Activated CD4-positive, alpha-beta T cell treated with anti-CD3 and anti-CD28 coated beads for 36 hours (primary cell): ENCODE data around the gene CLIC5. TPM values are rescaled to one million over a fixed set of nuclear protein-coding genes. Genes with fewer than 3 reads are reported as not detected.
A peak's percentile ranks its signal among the peaks of the same experiment; 100 is the strongest.

Source experiments
- ATAC-seq: fragments of 200-7000 bp; cut with Tn5 transposase; one replicate; pipeline ENCODE4 v1.10.0; 2021; ENCODE audit warnings: mild to moderate bottlenecking, moderate library complexity
- CTCF ChIA-PET: fragments of 350-600 bp; sonication (Branson Sonifier 250); formaldehyde crosslinking; loops from one replicate; lab custom pipeline; 2021; ENCODE audit warnings: antibody characterized with exemption; lab: Charles Lee
- POLR2A ChIA-PET: fragments of 350-600 bp; sonication (Branson Sonifier 250); formaldehyde crosslinking; loops from one replicate; lab custom pipeline; 2021; ENCODE audit warnings: antibody characterized with exemption, inconsistent platforms; lab: Charles Lee
- DNase-seq: peaks from one replicate; pipeline ENCODE4 v3.0.0-alpha.2; 2020
- H3K27ac Mint-ChIP-seq: one replicate; pipeline ENCODE4 v1.8.0; 2021; ENCODE audit warnings: mixed read lengths
- H3K27me3 Mint-ChIP-seq: one replicate; pipeline ENCODE4 v1.8.0; 2021; ENCODE audit warnings: mixed read lengths
- H3K36me3 Mint-ChIP-seq: one replicate; pipeline ENCODE4 v1.8.0; 2021; ENCODE audit warnings: low read depth, mixed read lengths
- H3K4me1 Mint-ChIP-seq: one replicate; pipeline ENCODE4 v1.8.0; 2021; ENCODE audit warnings: mixed read lengths
- H3K4me3 Mint-ChIP-seq: one replicate; pipeline ENCODE4 v1.8.0; 2021; ENCODE audit warnings: mild to moderate bottlenecking, moderate library complexity, mixed read lengths
- H3K9me3 Mint-ChIP-seq: one replicate; pipeline ENCODE4 v1.8.0; 2021; ENCODE audit warnings: low read depth, mixed read lengths
- intact Hi-C, 2 experiments: fragments of 100-400 bp; cut with DNase I in 1 of 2; cut with micrococcal nuclease in 1 of 2; formaldehyde crosslinking; loops; one replicate each; pipeline versions ENCODE4 v1.14.2 to v1.15.1; 2022 to 2024; cut with DNase I, micrococcal nuclease
- total RNA-seq, 2 experiments: library from RNA; stranded (reverse); gene quantifications; one replicate each; pipeline ENCODE4 v1.2.3, GENCODE V29; 2021

Gene CLIC5
- total RNA-seq, 2 experiments from 2014 or later: 2.2 to 3.7 TPM

DNA sequence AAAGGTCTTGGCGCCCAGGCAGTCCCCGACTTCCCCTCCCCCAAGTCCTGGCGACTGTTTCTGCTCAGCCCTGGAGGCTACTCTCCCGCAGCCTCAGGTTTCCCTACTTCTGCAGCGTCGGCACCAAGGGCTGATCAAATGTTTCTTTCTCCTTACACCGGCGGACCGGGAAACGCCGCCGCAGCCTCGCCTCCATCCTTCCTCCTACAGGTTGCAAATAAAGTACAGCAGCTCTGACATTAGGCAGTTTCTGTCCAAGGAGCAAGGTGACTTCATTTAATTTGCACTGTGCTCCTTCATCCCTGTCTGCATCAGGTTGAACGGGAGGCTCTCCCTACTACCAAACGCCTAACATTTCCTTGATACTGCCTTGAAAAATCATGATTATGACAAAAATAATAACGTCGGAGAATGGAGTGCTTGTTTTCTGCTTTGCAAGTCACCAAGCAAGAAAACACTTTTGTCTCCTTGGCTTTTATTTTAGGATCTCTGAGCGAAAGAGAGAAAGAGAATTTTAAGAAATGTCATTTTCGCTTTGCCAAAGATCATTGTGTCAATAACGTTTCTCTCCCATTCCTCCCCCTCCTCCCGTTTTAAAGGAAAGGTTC, 1.0 kb downstream of the CLIC5 start:
- ChIA-PET POLR2A (interaction anchor here (1.6 kb wide), 1 partner anchor 91 kb away, joined by 6 read pairs; no protein-coding TSS in a partner anchor), CTCF (interaction anchor here (0.7 to 1.1 kb wide), 2 partner anchors 12 to 378 kb away, joined by 3 read pairs; no protein-coding TSS in a partner anchor)
- peak overlapping the region; percentile 72 for H3K27ac Mint-ChIP-seq
- H3K27me3 Mint-ChIP-seq: peaks cover 14% of the 10 kb centered on the region
- H3K36me3 Mint-ChIP-seq: no peaks in the 10 kb centered on the region
- H3K4me3 Mint-ChIP-seq: peak overlapping the region; percentile 65
- peak; percentile 45 for DNase-seq
- H3K9me3 Mint-ChIP-seq: no peaks in the 10 kb centered on the region
- ATAC-seq: no peak
- peaks cover 54% of the 10 kb centered on the region for H3K4me1 Mint-ChIP-seq
- intact Hi-C loops: loop anchor here (5.0 to 10.0 kb wide), 4 partner anchors 92 to 1080 kb away; no protein-coding TSS in a partner anchor

DNA sequence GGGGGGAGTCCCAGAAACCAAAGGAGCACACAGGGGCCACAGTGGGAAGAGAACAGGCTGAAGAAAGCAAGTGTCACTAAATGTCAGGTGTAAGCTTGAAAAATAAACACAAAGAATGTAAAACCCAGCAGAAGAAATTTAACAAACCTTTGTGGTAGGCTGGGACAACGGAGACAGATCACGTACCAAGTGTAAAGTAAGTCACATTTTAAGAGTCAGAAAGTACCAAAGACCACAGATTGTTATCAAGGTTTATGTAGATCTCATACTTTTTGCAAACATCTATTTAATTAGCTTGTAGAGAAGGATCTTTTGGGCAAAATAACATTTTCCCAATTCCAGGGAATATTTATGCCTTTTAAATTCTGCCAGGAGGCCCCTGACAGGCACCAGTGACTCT, 1.6 kb downstream of the CLIC5 start:
- peaks cover 14% of the 10 kb centered on the region for H3K27me3 Mint-ChIP-seq
- peak overlapping the region; percentile 65 for H3K4me3 Mint-ChIP-seq
- DNase-seq: no peak
- H3K9me3 Mint-ChIP-seq: no peaks in the 10 kb centered on the region
- peak; percentile 11 for ATAC-seq
- intact Hi-C loops: loop anchor here (5.0 to 10.0 kb wide), 4 partner anchors 92 to 1079 kb away; no protein-coding TSS in a partner anchor
- ChIA-PET POLR2A (interaction anchor here (1.6 kb wide), 1 partner anchor 91 kb away, joined by 6 read pairs; no protein-coding TSS in a partner anchor), CTCF (interaction anchor here (0.7 to 1.1 kb wide), 4 partner anchors 12 to 1187 kb away, joined by 3 to 4 read pairs (median 3); no protein-coding TSS in a partner anchor)
- H3K36me3 Mint-ChIP-seq: no peaks in the 10 kb centered on the region
- peaks cover 54% of the 10 kb centered on the region for H3K4me1 Mint-ChIP-seq
- no peak overlapping the region for H3K27ac Mint-ChIP-seq

DNA sequence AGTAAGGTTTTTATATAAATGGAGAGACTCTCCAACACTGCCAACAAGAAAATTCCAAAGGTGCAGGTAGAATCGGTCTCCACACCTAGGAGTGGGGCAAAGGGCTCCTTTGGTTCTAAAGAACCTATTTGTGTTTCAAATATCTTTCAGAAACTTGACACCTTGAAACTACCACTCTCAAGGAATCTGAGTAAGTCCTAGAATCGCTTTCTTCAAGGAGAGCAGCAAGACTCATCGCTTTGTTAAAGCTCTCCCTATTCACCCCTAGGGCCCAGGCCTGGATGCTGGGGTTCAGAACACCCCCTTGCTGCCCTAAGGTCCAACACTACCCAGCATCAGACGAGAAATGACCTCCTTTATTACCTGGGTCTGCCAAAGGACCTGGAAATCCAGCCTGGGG, 2.0 kb downstream of the CLIC5 start:
- H3K27me3 Mint-ChIP-seq: peaks cover 14% of the 10 kb centered on the region

DNA sequence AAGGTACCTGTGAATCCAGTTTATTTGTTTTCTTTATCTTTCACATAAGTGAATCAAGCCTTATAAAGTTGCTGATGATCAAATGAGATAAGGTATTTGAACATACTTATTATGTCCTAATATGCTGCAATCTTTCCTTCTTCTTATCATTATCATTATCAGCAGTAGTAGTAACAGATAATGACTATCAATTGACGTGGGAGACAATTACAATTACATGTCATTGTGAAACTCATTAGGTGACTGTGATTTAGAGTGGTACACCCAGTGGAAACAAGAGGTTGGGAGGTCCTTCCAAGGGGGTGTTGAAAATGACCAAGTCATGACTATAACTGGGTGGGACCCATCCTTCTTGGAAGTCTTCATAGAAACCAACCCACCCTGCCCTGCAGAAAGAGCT, 2.8 kb downstream of the CLIC5 start:
- H3K9me3 Mint-ChIP-seq: no peaks in the 10 kb centered on the region
- POLR2A ChIA-PET: interaction anchor here (0.6 to 1.6 kb wide), 2 partner anchors 89 to 532 kb away, joined by 4 to 6 read pairs; no protein-coding TSS in a partner anchor
- peaks cover 54% of the 10 kb centered on the region for H3K4me1 Mint-ChIP-seq
- no peaks in the 10 kb centered on the region for H3K36me3 Mint-ChIP-seq
- DNase-seq (no peak), ATAC-seq (no peak)
- H3K27me3 Mint-ChIP-seq: peaks cover 11% of the 10 kb centered on the region
- no peak overlapping the region for H3K27ac Mint-ChIP-seq
- no peak overlapping the region for H3K4me3 Mint-ChIP-seq
- CTCF ChIA-PET: interaction anchor here (1.0 to 1.5 kb wide), 2 partner anchors 14 to 117 kb away, joined by 3 to 5 read pairs; partner anchors contain the start of gene ENPP4
- intact Hi-C loops: loop anchor here (1.0 to 10.0 kb wide), 5 partner anchors 91 to 1078 kb away; no protein-coding TSS in a partner anchor

More for the DNA sequence above, 2.0 kb downstream of the CLIC5 start:
- Mint-ChIP-seq H3K4me1 (peaks cover 54% of the 10 kb centered on the region), H3K36me3 (no peaks in the 10 kb centered on the region), H3K9me3 (no peaks in the 10 kb centered on the region), H3K4me3 (peak overlapping the region; percentile 65), H3K27ac (no peak overlapping the region)
- ATAC-seq (no peak), DNase-seq (peak; percentile 10)
- POLR2A ChIA-PET: interaction anchor here (1.6 kb wide), 1 partner anchor 90 kb away, joined by 6 read pairs; no protein-coding TSS in a partner anchor
- CTCF ChIA-PET: interaction anchor here (0.7 to 1.0 kb wide), 3 partner anchors 83 to 1187 kb away, joined by 3 to 5 read pairs (median 4); partner anchors contain the start of gene ENPP4
- intact Hi-C loops: loop anchor here (1.0 to 10.0 kb wide), 5 partner anchors 91 to 1079 kb away; no protein-coding TSS in a partner anchor

DNA sequence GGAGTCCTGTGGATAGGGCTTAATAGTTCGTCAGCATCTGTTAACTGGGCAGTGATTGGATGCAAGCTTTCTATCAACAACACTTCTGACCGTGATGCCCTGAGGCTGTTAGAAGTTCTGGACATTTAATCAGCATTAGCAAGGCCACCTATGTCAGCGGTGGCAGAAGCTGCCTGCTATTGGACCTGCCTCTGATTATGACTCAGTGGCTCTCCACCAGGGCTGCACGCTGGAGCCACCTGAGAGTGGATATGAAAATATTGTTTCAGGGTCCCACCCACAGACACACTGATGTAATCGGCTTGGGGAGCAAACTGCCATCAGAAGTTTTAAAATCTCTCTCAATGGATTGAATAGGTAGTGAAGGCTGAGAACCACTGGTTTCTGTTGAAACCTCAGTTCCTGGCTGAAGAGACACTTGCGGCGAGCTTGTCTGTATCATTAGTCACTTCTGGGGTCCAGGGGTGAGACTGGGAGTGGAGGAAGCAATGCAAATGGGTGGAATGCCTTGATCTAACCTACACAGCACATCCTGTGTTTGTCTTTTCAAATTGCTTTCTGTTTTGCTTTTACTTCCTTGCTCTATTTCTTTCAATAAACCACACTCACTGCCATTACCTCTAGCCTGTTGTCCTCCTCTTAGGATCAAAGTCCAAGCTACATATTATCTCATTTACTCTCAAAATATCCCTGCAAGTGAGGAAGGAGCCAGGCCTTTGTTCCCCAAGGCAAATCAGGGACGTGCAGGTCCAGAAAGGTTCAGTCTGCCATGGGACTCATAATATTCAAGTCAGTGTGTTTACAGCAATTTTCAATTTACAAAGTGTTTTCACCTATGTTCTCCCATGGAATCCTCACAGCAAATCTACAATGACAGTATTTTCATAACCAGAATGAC, 4.2 kb downstream of the CLIC5 start:
- H3K4me3 Mint-ChIP-seq: peak overlapping the region; percentile 39
- H3K4me1 Mint-ChIP-seq: peaks cover 51% of the 10 kb centered on the region
- H3K27me3 Mint-ChIP-seq: peaks cover 1% of the 10 kb centered on the region
- peak overlapping the region; percentile 58 for H3K27ac Mint-ChIP-seq
- DNase-seq (peak; percentile 74), ATAC-seq (peak; percentile 86)
- CTCF ChIA-PET: interaction anchor here (0.7 to 1.5 kb wide), 5 partner anchors 11 to 297 kb away, joined by 3 to 4 read pairs (median 3); no protein-coding TSS in a partner anchor
- no peaks in the 10 kb centered on the region for H3K9me3 Mint-ChIP-seq
- POLR2A ChIA-PET: interaction anchor here (0.7 kb wide), 1 partner anchor 119 kb away, joined by 3 read pairs; no protein-coding TSS in a partner anchor
- intact Hi-C loops: loop anchor here (1.0 to 10.0 kb wide), 5 partner anchors 87 to 1077 kb away; no protein-coding TSS in a partner anchor
- H3K36me3 Mint-ChIP-seq: no peaks in the 10 kb centered on the region

DNA sequence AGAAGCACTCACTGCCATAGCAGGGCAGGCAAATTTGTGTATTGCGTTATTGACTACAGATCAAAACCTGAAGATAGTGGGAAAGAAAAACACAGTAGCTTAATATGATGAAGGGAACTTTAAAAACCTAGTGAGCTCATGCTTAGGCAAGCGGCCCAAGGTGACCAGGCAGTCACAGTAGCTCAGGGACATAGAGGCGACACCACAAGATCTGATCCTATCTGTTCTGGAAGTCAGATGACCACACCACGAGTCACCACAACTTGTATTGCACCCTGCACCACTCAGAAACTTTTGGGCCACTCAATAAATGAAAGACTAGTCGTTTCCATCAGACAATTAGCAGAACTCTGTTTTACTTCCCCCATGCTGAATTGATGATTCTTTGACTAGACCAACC, 4.9 kb downstream of the CLIC5 start:
- Mint-ChIP-seq H3K4me3 (peak overlapping the region; percentile 39), H3K27ac (peak overlapping the region; percentile 18), H3K36me3 (no peaks in the 10 kb centered on the region), H3K4me1 (peaks cover 49% of the 10 kb centered on the region), H3K27me3 (no peaks in the 10 kb centered on the region), H3K9me3 (no peaks in the 10 kb centered on the region)
- intact Hi-C loops: loop anchor here (1.0 to 10.0 kb wide), 5 partner anchors 86 to 1076 kb away; no protein-coding TSS in a partner anchor
- DNase-seq (peak; percentile 47), ATAC-seq (peak; percentile 13)
- ChIA-PET CTCF (interaction anchor here (0.7 to 1.1 kb wide), 5 partner anchors 9 to 296 kb away, joined by 3 to 4 read pairs (median 3); no protein-coding TSS in a partner anchor), POLR2A (no interaction called here)

DNA sequence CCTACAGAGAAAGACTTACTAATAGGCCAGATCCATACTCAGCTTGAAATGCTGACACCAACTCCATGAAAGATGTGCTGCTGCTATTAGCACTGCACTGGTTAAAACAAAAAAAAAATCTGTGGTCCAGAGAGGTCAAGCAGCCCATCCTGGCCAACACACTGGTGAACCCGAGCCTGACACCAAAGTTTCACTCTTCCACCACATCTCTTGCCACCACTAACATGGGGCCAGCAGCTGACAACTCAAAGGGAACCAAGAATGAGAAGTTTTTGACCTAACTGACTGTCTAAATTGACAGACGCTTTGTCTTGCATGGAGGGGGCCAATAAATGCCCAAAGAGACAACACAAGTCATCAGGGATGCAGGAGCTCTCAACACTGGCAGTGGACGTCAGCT, 5.4 kb downstream of the CLIC5 start:
- H3K36me3 Mint-ChIP-seq: no peaks in the 10 kb centered on the region
- H3K27ac Mint-ChIP-seq: no peak overlapping the region
- ChIA-PET POLR2A (no interaction called here), CTCF (interaction anchor here (0.7 to 1.1 kb wide), 4 partner anchors 9 to 80 kb away, joined by 3 to 4 read pairs (median 4); no protein-coding TSS in a partner anchor)
- DNase-seq: no peak
- ATAC-seq: no peak
- H3K4me3 Mint-ChIP-seq: no peak overlapping the region
- intact Hi-C loops: loop anchor here (5.0 to 10.0 kb wide), 4 partner anchors 88 to 1075 kb away; no protein-coding TSS in a partner anchor
- peaks cover 49% of the 10 kb centered on the region for H3K4me1 Mint-ChIP-seq
- no peaks in the 10 kb centered on the region for H3K9me3 Mint-ChIP-seq
- H3K27me3 Mint-ChIP-seq: no peaks in the 10 kb centered on the region

DNA sequence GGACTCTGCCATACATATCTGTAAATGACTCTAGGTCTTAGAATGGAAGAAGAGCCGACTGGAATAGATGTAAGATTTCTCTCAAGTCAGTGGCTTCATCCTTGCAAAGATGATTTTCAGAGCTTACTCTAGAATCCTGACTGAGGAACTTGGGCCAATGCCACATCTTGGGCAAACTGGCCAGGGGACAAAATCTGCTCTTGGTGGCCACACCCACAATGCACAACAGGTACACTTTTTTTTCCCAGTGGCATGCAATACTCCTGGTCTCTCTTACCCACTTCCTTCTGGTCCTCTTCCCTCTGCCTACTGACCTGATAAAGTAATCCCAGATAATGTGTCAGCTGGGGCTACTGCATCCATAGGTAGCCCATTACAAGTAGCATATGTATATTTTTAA, 13.4 kb downstream of the CLIC5 start:
- no peak overlapping the region for H3K4me3 Mint-ChIP-seq
- ChIA-PET POLR2A (no interaction called here), CTCF (interaction anchor here (1.4 kb wide), 1 partner anchor 8 kb away, joined by 4 read pairs; no protein-coding TSS in a partner anchor)
- H3K36me3 Mint-ChIP-seq: no peaks in the 10 kb centered on the region
- DNase-seq: no peak
- no peaks in the 10 kb centered on the region for H3K9me3 Mint-ChIP-seq
- H3K4me1 Mint-ChIP-seq: no peaks in the 10 kb centered on the region
- H3K27me3 Mint-ChIP-seq: no peaks in the 10 kb centered on the region
- no peak overlapping the region for H3K27ac Mint-ChIP-seq
- ATAC-seq: no peak
- intact Hi-C loops: no loop called here

DNA sequence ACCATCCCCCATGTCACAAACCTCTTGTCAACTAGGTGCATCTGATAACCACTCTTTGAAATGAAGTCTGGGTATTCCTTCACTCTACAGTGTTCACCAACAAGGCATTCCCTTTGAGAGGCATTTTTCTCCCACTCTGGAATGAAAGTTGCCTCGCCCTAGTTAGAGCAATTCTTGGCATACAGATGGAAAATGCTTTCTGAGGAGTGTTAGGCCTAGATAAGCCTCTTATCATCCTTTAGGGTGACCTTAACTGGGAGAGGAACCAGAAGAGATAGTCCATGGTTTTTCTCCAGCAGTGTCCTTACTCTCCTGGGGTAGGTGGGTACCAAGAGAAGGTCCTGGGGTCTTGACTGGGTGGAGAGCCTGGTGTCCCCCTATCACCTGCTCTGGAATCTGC, 14.8 kb downstream of the CLIC5 start:
- Mint-ChIP-seq H3K4me1 (no peaks in the 10 kb centered on the region), H3K36me3 (no peaks in the 10 kb centered on the region), H3K9me3 (no peaks in the 10 kb centered on the region), H3K27me3 (no peaks in the 10 kb centered on the region), H3K27ac (no peak overlapping the region), H3K4me3 (no peak overlapping the region)
- no peak for DNase-seq
- ChIA-PET POLR2A (no interaction called here), CTCF (interaction anchor here (1.4 kb wide), 1 partner anchor 9 kb away, joined by 4 read pairs; no protein-coding TSS in a partner anchor)
- intact Hi-C loops: no loop called here
- ATAC-seq: no peak

DNA sequence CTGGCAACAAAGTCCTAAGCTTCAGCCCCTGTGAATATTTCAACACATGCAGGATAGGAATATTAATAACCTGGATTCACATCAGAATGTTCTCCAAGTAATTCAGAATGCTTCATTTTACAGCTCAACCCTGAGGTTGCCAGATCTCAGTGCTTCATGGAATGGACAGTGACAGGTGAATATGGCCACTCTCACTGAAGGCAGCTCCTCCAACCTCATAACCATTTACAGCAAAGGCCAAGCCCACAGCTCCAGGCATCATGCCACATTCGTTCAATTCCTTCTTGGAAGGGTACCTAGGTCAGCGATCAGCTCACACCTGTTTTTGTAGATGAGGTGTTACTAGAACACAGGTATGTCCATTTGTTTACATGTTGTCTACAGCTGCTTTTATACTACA, 17.1 kb downstream of the CLIC5 start:
- H3K9me3 Mint-ChIP-seq: no peaks in the 10 kb centered on the region
- intact Hi-C loops: no loop called here
- DNase-seq (no peak), ATAC-seq (no peak)
- CTCF ChIA-PET: interaction anchor here (0.9 kb wide), 1 partner anchor 66 kb away, joined by 3 read pairs; no protein-coding TSS in a partner anchor
- no peak overlapping the region for H3K4me3 Mint-ChIP-seq
- no peaks in the 10 kb centered on the region for H3K27me3 Mint-ChIP-seq
- H3K36me3 Mint-ChIP-seq: no peaks in the 10 kb centered on the region
- H3K4me1 Mint-ChIP-seq: no peaks in the 10 kb centered on the region
- no peak overlapping the region for H3K27ac Mint-ChIP-seq
- POLR2A ChIA-PET: no interaction called here
